GM12801 (cell line): ENCODE results near the gene DCLK1.

Experiments
- TF ChIP-seq, protein P1 (sequence below): IDR thresholded peaks from one replicate; pipeline ENCODE4 v1.5.1; 2011; ENCODE audit warnings: control low read depth; ENCODE audit not compliant: insufficient read length; ENCODE audit errors: extremely low read depth

The DCLK1 gene

DNA sequence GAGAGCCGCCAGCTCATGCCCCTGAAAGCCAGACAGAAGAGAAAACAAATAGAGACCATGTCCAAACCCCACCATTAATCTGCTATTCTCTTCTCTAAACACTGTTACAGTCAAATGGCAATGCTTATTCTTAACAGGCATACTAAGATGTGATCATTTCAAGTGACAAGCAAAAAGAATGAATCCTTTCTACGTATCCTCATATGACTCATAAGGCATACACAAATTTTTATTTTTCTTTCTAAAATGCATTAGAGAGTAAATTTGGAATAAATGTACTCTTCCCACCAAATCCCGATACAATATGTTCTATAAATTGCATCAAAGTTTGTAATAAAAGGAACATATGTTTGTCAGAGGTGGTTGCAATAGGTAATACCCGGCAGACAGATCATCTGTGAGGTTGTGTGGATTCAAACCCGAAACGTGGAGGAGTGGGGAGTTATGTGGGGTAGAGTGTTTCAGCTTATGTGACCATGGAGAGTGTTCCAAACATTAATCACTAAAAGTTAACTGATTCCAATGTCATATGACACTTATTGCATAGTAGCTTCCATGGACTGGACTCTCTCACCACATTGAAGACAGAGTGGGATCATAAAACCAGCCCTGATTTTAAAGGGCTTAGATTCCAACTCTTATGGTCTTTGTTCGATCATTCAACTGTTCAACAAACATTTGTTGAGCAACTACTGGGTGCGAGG, 213.1 kb downstream of the DCLK1 start:
- TF ChIP-seq, protein P1, sequence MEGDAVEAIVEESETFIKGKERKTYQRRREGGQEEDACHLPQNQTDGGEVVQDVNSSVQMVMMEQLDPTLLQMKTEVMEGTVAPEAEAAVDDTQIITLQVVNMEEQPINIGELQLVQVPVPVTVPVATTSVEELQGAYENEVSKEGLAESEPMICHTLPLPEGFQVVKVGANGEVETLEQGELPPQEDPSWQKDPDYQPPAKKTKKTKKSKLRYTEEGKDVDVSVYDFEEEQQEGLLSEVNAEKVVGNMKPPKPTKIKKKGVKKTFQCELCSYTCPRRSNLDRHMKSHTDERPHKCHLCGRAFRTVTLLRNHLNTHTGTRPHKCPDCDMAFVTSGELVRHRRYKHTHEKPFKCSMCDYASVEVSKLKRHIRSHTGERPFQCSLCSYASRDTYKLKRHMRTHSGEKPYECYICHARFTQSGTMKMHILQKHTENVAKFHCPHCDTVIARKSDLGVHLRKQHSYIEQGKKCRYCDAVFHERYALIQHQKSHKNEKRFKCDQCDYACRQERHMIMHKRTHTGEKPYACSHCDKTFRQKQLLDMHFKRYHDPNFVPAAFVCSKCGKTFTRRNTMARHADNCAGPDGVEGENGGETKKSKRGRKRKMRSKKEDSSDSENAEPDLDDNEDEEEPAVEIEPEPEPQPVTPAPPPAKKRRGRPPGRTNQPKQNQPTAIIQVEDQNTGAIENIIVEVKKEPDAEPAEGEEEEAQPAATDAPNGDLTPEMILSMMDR = no peak

DNA sequence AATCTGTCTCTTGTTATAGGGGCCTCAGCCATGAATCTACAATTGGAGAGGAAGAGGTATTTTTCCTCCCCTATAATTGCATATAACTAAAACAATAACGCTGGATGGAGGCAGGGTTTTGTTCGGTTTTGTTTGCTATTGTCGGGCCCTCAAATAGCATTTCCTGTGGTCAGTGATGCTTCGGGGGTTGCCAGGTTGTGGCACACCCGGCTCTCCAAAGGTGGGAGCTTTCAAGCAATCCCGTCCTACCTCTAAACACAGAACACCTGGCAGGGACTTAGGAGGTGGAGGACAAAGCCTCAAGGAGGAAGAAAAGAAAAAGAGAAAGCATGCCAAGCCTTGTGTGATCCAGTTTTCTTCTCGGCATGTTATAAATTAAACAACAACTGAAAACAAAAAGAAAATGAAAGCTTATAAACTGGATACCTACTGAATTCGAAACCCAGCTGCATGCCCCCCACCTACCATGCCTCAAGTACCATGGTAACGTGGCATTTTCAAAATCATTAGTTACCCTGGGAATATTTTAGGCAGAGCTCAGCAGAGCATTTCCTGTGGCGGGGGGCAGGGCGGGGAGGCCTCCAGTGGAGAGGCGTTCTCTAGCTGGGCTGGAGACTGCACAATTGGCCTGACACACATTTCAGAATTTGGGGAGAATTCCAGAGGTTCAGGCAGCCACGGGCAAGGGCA, 213.8 kb downstream of the DCLK1 start:
- TF ChIP-seq, protein P1 = no peak

DNA sequence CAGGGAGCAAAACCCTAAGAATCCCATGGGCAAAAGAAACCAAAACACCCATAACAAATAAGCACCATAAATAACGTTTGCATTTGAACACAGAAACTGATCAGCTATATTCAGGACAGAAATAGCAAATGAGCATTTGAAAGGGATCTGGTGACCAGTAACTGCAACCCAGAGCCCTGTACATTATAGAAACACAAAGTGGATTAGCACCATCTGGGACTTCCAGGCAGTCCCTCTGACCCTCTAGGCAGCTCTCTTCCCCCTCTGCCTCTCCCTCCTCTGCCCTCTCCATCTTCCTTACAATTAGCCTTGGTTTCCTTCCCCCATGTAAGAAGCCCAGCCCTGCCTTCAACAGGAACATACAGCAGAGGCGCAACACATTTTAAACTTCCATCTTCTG, 215.0 kb downstream of the DCLK1 start:
- TF ChIP-seq, protein P1 = no peak

DNA sequence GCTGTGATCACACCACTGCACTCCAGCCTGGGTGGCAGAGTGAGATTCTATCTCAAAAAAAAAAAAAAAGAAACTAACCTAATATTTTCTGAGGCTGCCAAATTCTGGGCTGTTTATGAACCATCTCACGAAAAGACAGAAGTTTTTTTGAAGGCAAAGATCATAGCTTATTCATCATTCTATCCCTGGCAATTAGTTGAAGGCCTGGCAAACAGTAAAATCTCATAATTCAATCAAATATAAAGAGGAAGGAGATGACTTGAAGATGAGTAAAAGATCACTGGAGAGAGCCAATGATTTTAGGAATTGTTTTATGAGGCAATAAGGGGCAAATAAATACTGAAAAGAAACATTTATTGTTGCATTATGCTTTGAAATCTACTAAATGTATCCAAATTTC, 216.5 kb downstream of the DCLK1 start:
- TF ChIP-seq, protein P1 = no peak

DNA sequence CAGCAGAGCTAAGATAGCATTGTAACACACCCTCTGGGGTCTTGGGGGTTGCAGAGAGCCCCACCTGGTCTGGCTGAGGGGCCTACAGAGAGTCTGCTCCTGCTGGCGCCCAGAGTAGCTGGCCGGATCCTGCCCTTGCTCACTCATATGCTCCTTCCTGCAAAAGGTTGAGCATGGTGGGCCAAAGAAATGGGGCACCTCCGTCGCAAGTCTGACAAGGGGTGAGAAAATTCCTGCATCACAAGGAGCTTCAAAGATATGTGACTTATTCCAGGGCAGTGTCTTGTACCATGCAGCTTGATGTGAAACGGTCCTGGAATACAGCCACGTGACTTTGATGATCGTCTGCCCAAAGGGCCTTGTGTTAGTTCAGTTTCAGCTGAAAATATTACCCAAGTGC, 218.3 kb downstream of the DCLK1 start:
- TF ChIP-seq, protein P1 = no peak

DNA sequence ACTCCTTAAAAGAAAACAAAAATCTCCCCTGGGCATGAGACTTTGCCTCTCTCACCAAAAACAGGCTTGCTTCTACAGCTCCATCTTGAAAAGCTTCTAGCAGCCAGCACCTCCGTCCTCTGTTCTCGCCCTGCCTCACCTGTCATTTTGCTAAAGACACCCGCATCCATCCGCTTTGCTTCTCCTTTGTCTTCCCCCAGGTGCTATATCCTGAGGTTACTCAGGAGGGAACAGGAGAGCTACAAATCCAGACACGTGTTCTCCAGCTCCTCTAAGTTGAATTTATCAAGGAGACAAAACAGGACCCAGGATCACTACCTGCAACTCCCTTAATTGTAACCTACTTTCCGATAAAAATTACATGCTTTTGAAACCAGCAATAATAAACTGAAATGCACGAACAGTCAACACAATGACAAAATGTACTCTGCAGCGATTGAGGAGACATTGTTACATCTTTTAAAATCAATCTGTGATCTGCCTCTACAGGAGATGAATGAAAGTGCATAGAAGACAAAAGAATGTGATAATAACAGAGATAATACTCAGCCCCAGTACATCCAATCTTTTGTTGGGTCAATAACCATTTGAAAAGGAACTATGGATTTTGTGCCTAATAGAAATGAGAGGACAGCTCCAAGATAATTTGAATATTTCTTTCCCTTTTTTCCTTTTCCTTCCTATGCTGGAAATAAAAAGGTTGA, 221.2 kb downstream of the DCLK1 start:
- TF ChIP-seq, protein P1 = no peak

DNA sequence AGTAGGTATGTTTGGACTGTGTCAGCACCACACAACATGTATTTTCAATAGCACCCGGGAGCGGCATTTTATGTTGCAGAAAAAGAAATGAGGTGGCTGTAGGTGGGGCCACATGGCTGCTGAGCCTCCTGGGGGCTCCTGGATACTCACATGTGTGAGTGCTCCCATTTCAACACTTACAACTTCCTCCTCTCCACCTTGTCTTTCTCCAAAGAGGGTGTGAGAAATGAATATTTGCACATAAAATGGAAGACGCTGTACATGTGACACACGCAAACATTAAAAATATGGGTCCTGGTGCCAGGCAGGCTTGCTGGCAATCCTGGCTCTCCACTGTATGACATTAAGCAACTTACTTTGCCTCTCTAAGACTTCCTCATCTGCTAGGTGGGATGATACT, 222.1 kb downstream of the DCLK1 start:
- TF ChIP-seq, protein P1 = no peak
